Cardiac fibroblast (primary cell): ENCODE results near the gene ZNF580.

ENCODE experiments used
- DNase-seq, 2 donors: peaks; one replicate each; pipeline versions ENCODE4 v3.0.0 to v3.0.0-alpha.2; 2010; ENCODE audit warnings: low read depth in 2 of 2
- H3K4me3 ChIP-seq, 2 donors: replicated peaks in 1 of 2; 1 replicate in 1 of 2; 2 replicates in 1 of 2; pipeline ENCODE4 v1.5.1; 2011; ENCODE audit warnings: low read depth in 2 of 2, low read length in 2 of 2, mild to moderate bottlenecking in 2 of 2, moderate library complexity in 1 of 2
- TF ChIP-seq, protein P1 (sequence below): IDR thresholded peaks from one replicate; pipeline ENCODE4 v1.5.1; 2011; ENCODE audit warnings: low read depth, mild to moderate bottlenecking, low read length, inconsistent platforms

The ZNF580 gene

DNA sequence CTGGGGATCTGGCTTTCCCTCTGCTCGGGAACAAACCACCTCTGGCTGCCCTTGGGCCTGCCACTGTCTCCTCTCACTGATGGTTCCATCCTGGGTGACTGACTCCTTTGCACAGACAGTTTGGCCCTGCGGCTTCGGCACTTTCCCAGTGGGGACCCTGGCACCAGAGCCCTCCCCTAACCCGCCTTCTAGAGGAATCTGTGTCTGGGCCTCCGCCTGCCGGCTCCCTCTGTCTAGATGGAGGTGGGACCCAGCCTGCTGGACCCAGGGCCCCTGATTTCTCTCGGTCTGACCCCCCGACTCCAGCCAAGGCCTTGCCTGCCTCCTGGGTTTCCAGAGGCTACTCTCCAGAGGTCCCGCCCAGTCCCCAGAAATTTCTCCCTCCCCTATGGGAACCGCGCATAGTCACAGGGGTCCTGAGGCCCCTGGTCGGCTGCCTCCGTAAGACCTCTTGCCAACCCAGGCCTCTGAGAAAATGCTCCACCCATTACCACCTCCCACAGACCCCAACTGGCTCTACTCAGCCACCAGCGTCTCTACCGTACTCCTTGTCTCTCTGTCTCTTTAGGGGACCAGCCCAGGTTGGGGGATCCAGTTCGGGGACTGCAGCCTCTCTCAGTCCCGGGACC is 9.9 kb downstream of the ZNF580 start:
- no peak overlapping the region for H3K4me3 ChIP-seq

DNA sequence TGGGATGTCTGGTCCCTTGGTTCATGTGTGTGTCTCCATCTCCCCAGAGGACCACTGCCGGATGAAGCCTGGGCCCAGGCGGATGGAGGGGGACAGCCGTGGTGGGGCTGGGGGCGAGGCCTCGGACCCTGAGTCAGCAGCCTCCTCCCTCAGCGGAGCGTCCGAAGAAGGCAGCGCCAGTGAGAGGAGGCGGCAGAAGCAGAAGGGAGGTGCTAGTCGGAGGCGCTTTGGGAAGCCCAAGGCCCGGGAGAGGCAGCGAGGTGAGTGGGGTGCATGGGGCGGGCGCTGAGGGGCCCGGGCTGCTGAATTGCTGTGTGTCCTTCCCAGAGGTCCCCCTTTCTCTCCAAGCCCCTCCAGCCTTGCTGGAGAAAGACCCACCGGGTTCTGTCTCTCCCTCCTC is 10.4 kb downstream of the ZNF580 start:
- H3K4me3 ChIP-seq: no peak overlapping the region
- TF ChIP-seq, protein P1, sequence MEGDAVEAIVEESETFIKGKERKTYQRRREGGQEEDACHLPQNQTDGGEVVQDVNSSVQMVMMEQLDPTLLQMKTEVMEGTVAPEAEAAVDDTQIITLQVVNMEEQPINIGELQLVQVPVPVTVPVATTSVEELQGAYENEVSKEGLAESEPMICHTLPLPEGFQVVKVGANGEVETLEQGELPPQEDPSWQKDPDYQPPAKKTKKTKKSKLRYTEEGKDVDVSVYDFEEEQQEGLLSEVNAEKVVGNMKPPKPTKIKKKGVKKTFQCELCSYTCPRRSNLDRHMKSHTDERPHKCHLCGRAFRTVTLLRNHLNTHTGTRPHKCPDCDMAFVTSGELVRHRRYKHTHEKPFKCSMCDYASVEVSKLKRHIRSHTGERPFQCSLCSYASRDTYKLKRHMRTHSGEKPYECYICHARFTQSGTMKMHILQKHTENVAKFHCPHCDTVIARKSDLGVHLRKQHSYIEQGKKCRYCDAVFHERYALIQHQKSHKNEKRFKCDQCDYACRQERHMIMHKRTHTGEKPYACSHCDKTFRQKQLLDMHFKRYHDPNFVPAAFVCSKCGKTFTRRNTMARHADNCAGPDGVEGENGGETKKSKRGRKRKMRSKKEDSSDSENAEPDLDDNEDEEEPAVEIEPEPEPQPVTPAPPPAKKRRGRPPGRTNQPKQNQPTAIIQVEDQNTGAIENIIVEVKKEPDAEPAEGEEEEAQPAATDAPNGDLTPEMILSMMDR: no peak
- no peak for DNase-seq

More for the DNA sequence above, 9.9 kb downstream of the ZNF580 start:
- no peak for DNase-seq
- TF ChIP-seq, protein P1: no peak

DNA sequence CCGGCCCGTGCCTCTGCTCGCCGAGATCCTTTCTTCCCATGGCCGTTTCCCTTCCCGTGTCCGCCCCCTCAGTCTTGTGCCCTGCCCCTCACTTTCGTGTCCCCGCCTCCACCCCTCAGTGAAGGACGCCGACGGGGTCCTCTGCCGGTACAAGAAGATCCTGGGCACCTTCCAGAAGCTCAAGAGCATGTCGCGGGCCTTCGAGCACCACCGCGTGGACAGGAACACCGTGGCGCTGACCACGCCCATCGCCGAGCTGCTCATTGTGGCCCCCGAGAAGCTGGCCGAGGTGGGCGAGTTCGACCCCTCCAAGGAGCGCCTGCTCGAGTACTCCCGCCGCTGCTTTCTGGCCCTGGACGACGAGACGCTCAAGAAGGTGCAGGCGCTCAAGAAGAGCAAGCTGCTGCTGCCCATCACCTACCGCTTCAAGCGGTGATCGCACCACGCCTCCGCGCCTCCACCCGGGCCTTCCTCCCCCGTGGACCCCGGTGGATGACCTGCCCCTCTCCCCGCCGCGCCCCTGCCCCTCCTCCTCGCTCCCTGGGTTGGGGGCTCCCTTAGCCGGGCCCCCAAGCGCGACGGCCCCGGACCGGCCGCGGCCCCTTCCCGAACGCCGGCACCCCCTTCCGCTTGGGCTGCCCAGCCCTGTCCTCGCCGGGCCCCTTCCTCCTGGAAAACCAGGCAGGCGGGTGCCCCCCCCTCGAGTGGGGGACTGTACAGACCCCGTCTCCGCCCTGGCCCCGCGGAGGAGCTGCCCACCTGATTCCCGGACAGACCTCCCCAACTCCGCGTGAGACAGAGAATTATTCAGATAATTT is 11.7 kb downstream of the ZNF580 start:
- H3K4me3 ChIP-seq: no peak overlapping the region
- TF ChIP-seq, protein P1: no peak
- DNase-seq: no peak

DNA sequence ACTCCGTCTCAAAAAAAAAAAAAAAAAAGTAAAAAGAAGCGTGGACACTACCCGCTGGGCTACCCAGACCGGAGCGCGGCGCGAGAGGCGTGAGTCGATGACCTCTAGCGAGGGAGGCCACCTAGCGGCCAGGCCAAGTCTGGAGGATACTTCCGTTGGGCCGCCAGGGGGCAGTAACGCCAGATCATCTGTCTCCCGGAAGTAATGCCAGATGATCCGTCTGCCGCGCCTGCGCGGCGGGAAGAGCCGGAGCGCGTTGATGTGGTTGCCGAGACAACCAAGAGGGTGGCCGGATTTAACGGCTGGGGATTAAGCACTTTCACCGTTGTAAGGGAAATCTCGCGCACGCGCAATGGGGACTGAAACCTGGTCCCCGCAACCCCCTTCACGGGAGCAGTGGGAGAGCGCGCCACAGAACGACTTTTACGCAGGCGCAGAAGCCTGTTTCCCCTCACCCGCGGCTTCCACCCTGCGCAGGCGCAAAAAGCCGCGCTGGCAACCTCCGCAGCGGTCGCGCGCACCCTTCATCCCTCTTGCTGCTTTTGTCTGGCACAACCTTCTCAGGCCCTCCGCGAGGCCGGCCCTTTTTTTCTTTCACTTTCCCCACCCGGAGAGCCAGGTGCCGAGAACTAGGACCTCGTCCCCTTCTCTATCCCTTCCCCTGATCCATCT is 13.0 kb downstream of the ZNF580 start:
- TF ChIP-seq, protein P1: peak; percentile 100
- peak; percentile 99 for DNase-seq
- peak overlapping the region; percentile 80 to 90 for H3K4me3 ChIP-seq

DNA sequence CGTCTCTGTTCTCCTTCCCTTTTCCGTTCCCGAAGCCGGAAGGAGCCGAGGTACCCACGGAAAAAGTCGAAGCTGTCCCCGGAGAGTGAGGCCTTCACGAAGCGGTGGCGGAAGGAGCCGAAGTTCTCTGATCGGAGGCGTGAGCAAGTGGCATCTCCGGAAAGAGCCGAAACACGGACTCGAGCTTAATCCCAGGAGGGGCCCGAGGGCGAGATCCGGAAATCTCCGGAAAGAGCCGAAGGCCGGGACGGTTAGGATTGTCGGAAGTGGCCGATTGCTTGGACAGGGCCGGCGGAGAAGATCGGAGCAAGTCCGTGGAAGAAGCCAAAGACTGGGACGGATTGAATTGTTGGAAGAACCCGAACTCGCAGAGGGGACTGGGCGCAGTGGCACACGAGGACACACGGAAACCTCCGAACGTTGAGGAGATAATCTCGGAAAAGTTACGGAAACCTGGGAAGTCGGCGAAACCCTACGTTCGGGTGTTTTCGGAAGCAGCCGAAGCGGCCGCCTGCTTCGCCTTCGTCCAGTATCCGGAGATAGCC is 13.6 kb downstream of the ZNF580 start:
- H3K4me3 ChIP-seq: peak overlapping the region; percentile 80 to 90
- DNase-seq: peak; percentile 100
- TF ChIP-seq, protein P1: no peak

DNA sequence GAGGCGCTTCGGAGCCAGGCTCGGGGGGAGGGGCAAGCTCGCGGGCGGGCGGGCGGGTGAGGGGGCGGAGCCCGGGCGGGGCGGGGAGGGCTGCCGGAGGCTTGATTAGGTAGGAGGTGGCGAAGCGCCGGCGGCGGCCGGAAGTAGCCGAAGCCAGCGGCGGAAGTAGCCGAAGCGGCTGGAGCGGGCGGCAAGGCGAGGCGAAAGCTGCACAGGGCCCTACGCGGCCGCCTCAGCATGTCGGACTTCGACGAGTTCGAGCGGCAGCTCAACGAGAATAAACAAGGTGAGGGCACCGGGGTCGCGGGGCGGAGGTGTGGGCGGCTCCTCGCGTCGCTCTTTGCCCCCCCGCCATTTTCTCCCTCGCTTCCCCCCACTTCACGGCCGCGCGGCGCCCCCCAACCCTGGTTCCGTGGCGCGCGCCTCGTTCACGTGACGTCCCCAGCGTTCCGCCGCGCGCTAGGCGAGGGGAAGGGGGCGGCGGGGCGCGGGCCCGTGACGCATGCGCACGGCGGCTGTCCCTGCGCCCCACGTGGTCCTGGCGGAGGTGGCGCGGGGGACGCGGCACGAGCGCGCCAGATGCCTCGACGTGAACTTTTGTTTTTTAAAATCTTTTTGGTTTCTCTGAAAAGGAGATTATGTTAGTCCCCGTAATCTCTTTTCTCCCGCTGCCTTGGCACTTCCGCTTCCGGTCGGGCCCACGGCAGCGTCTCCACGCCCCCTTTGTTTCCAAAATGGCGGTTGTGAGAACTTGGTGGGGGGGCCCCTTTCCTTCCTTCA is 14.3 kb downstream of the ZNF580 start, which contains the start of gene U2AF2:
Gene U2AF2 (plus strand): TSS at position 168 of the 780 bp plus-strand sequence. CDS start 70 bp downstream, at position 238.
- H3K4me3 ChIP-seq: peak within 1 kb of the TSS; percentile 90 to 95
- TF ChIP-seq, protein P1: no peak
- peak; percentile 95 to 96 for DNase-seq
